HG02840 (cell line): ENCODE results near the gene LRP10.
"Not testable (repeated sequence)": the region's sequence is repeated elsewhere in the genome, so short reads cannot be mapped to it uniquely, and the experiment has no call there.

Experiments
- ATAC-seq: cut with Tn5 transposase; IDR thresholded peaks from one replicate; pipeline ENCODE4 v1.9.1; 2021; ENCODE audit warnings: mild to moderate bottlenecking, moderate library complexity, moderate number of reproducible peaks; ENCODE audit not compliant: unreplicated experiment, low FRiP score

Gene LRP10, protein sequence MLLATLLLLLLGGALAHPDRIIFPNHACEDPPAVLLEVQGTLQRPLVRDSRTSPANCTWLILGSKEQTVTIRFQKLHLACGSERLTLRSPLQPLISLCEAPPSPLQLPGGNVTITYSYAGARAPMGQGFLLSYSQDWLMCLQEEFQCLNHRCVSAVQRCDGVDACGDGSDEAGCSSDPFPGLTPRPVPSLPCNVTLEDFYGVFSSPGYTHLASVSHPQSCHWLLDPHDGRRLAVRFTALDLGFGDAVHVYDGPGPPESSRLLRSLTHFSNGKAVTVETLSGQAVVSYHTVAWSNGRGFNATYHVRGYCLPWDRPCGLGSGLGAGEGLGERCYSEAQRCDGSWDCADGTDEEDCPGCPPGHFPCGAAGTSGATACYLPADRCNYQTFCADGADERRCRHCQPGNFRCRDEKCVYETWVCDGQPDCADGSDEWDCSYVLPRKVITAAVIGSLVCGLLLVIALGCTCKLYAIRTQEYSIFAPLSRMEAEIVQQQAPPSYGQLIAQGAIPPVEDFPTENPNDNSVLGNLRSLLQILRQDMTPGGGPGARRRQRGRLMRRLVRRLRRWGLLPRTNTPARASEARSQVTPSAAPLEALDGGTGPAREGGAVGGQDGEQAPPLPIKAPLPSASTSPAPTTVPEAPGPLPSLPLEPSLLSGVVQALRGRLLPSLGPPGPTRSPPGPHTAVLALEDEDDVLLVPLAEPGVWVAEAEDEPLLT

GRCh38 chr14:22871224-22872032 is at the start of gene LRP10:
LRP10 (plus strand) TSS chr14:22871740; CDS start chr14:22872304, 564 bp downstream.
- ATAC-seq, result peak; percentile 74

DNA sequence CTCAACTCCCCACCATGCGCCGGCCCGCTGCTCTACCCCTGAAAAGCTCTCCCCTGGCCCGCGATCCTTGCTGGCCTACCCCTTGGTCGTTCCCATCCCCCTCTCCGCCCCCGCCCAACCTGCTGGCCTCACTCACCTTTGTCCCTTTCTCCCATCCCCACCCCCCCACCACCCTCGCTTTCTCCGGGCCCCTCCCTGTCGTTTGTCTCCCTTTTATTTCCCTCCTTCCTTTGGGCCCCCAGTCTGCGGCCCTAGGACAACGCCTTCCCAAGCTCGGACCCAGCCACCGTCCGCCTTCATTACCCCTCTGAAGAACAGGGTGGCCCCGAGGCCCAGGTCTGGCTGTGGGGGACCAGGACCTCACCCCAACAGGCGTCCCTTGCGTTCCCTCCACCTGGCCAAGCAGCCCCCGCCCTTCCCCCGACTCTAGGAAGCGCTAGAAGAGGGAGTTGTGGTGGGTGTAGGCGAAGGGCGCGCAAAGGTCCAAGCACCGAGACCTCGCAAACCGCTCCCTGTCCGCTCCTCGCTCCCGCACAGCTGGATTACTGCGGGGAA is 49.4 kb upstream of the LRP10 start:
- no peak for ATAC-seq

GRCh38 chr14:22822571-22823098 is 48.9 kb upstream of the LRP10 start:
- ATAC-seq, result no peak

- ATAC-seq, result no peak
Observed at GRCh38 chr14:22824711-22825359, 46.7 kb upstream of the LRP10 start.

- not testable (repeated sequence) for ATAC-seq
Observed at GRCh38 chr14:22829076-22829660, 42.4 kb upstream of the LRP10 start.

GRCh38 chr14:22829661-22830442 is 41.7 kb upstream of the LRP10 start, which contains the start of gene MRPL52:
MRPL52 (plus strand) TSS chr14:22829887; CDS start chr14:22829913, 26 bp downstream.
- peak; percentile 76 for ATAC-seq

DNA sequence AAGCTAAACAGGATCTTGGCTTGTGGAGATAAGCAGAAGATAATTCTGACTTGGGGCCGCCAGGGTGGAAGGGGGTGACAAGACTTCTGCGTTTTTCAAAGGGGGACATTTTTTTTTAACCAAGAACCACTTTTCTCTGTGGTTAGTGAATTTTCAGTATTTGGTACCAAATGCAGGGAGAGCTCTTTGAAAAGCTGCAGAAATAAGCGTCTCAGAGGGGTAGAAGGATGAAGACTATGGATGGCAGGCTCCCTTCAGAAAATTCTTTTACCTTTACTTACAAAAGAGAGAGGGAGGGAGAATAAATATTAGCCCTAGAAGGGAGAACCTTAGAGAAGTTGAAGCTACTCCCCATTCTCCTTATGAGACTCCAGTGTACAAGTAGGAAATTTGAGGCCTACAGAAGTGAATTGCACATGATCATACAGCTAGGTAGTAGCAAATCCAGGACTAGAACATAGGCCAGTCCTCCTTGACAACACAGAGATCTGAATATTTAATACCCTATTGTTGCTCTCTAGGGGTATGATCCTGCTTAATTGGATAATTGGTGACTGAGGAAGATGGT is 41.0 kb upstream of the LRP10 start:
- no peak for ATAC-seq

- ATAC-seq, result no peak
Observed at GRCh38 chr14:22835505-22835904, 36.0 kb upstream of the LRP10 start.

DNA sequence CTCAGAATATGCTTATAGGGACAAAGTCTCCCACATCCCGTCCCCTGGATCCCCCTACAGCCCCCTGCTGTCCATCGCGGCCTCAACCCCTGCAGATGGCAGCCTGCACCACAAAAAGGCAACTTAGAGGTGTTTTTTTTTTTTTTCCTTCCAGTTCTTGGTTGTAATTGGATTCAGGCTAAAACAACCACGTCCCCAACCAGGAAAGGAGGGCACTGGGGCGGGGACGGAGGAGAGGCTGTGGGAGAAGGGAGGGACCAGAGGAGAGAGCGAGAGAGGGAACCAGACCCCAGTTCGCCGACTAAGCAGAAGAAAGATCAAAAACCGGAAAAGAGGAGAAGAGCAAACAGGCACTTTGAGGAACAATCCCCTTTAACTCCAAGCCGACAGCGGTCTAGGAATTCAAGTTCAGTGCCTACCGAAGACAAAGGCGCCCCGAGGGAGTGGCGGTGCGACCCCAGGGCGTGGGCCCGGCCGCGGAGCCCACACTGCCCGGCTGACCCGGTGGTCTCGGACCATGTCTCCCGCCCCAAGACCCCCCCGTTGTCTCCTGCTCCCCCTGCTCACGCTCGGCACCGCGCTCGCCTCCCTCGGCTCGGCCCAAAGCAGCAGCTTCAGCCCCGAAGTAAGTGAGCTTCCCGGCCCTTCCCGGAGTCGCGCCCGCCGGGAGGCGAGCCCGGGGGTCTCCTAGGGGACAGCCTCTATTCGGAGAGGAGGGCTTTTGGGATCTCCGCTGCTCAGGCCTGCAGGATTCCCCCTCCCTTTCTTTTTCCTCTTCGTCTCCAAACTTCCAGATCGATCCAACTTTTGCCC is 35.0 kb upstream of the LRP10 start, which contains the start of gene MMP14:
Gene MMP14 (plus strand): TSS at position 285 of the 813 bp plus-strand sequence. CDS start 233 bp downstream, at position 518.
- no peak for ATAC-seq

DNA sequence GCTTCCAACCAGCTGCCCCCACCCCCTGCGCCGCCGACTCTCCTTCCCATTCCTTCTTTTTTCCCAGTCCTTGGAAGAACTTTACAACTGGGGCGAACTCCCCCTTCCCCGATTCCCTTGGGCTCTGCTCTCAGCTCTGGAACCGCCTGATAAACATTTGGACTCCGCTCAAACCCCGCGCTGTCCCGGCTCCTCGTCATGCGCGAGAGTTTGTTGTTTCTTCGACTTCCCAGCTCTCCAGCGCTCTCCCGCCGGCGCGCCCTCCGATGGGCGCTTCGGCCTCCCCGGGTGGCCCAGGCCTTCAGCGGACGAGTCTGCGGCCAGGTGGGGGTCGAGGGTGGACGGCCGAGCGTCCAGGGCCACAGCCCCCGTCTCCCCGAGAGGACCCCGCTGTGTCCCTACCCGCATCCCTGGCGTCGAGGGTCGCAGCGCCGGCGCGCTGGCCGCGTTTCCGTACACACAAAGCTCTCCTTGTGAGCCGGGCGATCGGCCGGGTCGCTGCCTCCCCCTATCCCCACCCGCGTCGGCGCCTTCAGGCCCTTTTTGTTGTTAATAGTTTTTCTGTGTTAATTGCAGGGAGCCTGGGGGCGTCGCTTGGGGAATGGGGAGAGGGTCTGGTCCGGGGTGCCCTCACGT is 34.3 kb upstream of the LRP10 start:
- ATAC-seq, result no peak

- ATAC-seq, result no peak
Observed at GRCh38 chr14:22837750-22838538, 33.6 kb upstream of the LRP10 start.

- ATAC-seq, result no peak
Observed at GRCh38 chr14:22838631-22839041, 32.9 kb upstream of the LRP10 start.

DNA sequence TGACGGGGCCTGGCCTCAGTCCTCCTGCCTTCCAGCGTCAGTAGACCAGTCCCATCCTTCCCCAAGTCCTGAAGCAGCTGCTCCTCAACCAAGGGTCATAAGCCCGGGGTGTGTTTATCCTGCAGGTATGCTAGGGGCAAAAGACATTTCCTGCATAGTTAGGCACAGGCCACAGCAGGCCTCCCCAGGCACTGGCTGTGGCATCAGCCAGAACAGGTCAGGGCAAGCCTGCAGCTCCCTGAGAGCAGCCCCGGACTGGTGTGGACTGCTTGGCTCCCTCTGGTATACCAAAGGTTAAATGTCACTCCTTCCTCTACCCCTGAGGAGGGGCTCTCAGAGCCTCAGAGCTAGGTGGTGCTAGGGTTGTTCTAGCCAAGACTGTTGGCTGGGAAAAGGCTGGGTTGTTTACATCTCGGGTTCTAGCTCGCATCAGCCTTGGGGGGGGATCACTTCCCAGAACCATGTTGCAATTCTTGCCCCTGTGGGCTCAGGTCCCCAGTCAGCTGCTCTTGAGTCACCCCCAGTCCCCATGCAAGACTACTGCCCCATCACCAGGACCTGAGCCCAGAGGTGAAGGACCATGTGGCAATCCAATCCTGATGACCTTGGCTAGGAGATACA is 32.3 kb upstream of the LRP10 start:
- ATAC-seq, result no peak

- ATAC-seq, result no peak
Observed at GRCh38 chr14:22841311-22841710, 30.2 kb upstream of the LRP10 start.

DNA sequence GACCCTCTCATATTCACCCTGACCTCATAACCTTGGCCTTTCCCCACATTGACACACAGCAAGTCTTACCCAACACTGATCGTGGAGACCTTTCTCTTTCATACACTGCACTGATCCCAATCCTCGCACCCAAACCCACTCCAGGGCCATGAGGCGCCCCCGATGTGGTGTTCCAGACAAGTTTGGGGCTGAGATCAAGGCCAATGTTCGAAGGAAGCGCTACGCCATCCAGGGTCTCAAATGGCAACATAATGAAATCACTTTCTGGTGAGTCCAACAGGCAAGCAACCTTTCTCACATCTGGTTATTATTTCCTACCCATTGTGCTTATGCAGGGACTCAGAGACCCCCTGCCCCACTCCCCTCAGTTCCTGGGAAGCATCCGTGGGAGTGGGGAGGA is 29.8 kb upstream of the LRP10 start:
- ATAC-seq, result no peak
